ENCODE results near the gene GFRA1.

- no peak for TF ChIP-seq YY1 (IDR thresholded peaks at IDR 0.05; ENCODE audit: low read depth)
- no peak for TF ChIP-seq RFX5 (IDR thresholded peaks at IDR 0.05; ENCODE audit: low read length)
- no peak for TF ChIP-seq PBX3 (IDR thresholded peaks at IDR 0.05)
Measured at GRCh38 chr10:116039612-116040011, 233.4 kb downstream of the GFRA1 start.

Data from SK-N-SH (cell line).